Glomerular endothelial cell (primary cell): ENCODE data around the gene SCUBE2. TPM values are rescaled to one million over a fixed set of nuclear protein-coding genes. Genes with fewer than 3 reads are reported as not detected.

Experiments used
- DNase-seq: peaks from one replicate; pipeline ENCODE4 v3.0.0-alpha.2; 2011; ENCODE audit warnings: low read depth, low spot score; ENCODE audit errors: extremely low read depth
- total RNA-seq: library from RNA; depleted of rRNA; stranded (reverse); fragments of >200 nt; gene quantifications from 2 replicates; pipeline ENCODE4 v1.2.3, GENCODE V29; 2015

SCUBE2 gene
- total RNA-seq, 1 donor from 2014 or later, result 0.76 TPM

DNA sequence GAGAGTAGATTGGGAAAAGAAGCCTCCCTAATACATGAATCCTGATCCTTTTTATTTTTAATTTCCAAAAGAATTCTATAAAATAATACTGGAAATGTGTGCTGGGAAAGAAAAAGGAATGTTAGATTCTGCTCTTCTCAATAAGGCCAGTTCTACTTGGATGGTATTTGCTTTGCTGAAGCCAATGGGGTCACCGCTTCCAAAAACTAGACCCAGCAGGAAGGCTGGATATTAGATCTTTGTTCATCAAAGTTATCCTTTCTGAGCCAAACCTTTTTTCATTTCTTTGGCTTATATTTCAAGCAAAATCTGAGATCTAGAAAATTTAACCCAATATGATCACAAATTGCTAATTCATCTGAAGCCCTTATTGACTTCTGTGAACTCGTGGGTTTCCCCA, 41.4 kb downstream of the SCUBE2 start:
- no peak for DNase-seq

DNA sequence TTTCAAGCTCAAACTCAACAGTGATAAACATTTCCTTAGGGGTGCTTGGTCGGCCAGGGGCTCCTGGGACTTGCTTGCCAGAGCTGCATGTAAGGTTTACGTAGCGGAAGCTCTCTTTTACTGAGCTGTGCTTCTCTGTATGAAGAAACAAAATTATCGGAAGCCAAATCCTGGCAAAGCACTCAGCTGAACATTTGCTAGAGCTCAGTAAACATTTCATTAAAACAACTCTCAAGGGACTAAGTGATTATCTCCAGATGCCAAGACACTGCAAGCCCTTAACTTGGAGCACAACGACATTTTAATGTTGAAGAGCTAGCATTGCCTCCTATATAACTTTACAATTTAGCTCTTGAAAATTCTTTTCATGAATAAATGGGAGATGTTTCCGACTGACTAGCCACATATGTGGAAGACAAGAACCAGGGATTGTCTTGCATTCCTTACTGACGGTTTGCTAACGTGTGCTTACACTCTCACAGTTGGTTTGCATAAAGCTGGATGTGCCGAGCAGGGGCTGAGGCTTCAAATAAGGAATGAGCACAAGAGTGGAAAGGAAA, 43.4 kb downstream of the SCUBE2 start:
- no peak for DNase-seq

DNA sequence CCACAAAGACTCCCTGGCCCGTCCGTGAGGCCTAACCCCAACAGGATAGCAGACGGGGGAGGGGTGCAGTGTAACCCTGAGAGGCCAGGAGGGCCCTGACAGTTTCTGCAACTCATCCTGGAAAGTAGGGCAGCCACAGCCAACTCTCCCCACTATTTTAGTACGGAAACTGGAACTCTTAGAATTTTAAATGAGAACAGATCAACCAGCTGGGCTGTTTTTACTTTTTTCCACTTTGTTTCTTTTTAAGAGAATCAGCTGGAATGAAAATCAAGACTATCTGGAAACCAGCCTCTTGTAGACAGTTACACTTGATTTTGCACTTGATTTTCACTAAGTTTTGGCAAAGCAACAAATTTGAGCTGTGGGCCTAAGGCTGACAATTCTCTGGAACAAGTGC, 44.9 kb downstream of the SCUBE2 start:
- no peak for DNase-seq

DNA sequence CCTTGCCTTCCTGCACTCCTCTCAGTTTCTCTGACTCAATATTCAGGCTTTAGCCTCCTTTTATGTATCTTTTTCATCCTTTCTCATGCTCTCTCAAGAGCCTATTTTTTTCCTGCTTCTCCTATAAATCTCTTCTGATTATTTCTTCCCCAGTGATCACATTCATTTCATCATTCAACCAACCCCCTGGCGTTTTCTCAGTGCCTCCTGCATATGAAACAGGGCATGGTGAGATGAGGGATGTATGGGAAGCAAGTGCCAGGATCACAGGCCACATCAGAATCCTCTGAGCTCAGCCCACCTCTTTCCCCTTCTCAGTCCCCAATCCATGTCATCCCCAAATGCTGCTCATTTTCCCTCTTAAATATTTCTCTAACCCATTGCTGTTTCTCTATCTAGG, 48.9 kb downstream of the SCUBE2 start:
- DNase-seq, result no peak

- no peak for DNase-seq
These were observed 49.7 kb downstream of the SCUBE2 start for GRCh38 chr11:9041747-9042146.

DNA sequence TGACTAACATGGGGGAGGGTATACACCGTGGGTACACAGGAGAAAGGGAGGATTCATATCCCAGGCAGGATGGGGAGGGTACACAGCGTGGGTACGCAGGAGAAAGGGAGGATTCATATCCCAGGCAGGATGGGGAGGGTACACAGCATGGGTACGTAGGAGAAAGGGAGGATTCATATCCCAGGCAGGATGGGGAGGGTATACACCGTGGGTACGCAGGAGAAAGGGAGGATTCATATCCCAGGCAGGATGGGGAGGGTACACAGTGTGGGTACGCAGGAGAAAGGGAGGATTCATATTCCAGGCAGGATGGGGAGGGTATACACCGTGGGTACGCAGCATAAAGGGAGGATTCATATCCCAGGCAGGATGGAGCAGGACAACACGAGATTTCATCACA, 51.0 kb downstream of the SCUBE2 start:
- DNase-seq, result no peak

DNA sequence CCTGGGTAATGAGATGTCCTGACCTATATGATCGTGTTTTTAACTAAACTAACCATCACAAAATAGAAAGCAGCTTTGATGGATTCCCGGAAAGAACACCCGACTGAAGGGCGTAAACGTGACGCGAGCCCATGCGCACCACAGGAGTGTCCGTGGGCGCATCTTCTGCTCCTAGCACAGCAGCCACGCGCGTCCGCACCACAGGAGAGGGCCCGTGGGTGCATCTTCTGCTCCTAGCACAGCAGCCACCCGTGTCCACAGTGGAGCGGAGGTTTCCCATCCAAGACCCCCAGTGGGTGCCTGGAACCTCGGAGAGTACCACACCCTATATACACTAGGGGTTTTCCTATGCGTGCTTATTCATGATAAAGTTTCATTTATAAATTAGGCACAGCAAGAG, 51.5 kb downstream of the SCUBE2 start:
- no peak for DNase-seq

GRCh38 chr11:9039198-9039597, 52.2 kb downstream of the SCUBE2 start:
- no peak for DNase-seq

GRCh38 chr11:9038541-9038940, 52.9 kb downstream of the SCUBE2 start:
- DNase-seq, result no peak

DNA sequence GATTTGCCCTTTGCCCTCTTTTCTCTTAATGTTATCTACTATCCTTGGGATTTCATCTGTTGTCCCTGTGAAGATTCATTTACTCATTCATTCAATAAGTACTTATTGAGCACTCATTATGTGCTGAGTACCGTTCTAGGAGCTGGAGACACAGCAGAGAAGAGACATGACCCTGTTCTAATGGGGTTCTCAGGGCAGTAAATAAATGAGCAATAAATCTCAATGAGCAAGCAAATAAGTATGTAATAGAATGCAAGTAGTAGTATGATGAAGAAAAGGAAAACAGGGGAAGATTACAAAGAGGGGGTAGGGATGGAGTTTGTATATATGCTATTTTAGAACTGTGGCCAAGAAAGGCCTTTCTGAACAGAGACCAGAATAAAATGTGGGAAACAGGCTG, 53.4 kb downstream of the SCUBE2 start:
- DNase-seq, result no peak

DNA sequence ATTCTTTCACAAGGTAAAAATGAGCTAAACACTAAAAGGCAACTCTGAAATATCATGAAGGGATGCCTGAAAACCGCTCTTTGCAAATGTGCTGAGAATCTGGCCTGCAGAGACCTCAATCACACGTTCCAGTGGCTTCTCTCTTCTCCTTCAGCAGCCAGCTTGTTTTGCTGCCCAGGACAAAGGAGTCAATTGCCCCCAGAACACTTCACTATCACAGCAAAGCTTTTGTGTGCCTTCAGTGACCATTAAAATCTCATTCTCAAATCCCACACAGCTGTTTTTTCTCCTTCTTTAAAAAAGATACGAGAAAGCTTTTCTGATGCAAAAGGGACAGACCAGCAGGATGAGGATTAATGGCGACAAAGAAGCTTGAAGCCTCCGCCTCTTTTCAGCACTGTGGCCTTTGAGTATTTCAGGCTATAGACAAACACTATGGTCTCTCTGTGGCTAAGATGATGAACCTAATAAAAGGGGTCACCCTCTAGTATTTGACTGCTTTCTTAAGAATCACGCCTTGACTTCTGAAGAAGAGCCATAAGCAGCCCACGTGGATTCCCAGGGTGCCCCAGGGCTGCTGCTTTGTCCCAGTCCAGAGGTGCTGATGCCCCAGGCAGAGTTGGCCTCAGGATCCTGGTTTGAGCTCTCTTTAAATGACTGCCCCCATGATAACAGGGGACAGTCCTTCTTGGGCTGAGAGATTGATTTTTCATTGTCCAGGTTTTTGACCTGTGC, 54.2 kb downstream of the SCUBE2 start:
- no peak for DNase-seq

- no peak for DNase-seq
These were observed 60.8 kb downstream of the SCUBE2 start for GRCh38 chr11:9030601-9031000.

- DNase-seq, result no peak
These were observed 62.0 kb downstream of the SCUBE2 start for GRCh38 chr11:9029422-9029821.

- no peak for DNase-seq
These were observed 62.8 kb downstream of the SCUBE2 start for GRCh38 chr11:9028581-9028980.

GRCh38 chr11:9025101-9025850, 66.1 kb downstream of the SCUBE2 start:
- no peak for DNase-seq

DNA sequence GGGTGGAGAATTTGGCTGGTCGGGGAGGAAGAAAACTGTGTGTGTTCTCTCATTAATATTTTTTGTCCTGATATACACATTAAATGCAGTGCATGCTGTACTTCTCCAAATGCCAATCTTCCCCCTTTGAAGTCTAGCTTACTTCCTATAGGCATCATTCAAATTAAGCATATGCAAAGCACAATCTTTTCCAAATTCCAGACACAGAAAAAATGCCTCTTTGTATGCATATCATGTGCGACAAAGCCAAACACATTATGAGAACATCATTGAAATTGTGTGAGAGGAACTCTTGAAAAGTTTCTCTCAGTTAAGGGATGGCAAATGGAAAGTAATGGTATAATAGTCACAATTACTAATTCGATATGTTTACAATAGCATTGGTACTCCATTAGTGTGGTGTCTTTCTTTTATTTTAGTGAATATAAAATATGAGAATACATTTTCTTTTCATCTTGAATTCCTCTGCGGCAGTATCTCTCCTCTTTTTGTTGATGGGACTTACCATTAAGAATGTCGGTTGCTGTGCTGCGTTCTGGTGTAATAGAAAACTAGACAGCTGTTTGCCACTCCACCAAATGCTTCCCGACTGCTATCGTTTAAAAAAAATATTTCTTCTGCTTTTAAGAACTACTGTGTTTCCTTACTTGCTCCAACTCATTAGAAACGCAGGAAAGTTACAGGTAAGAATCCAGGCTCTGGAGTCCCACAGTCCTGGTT, 68.3 kb downstream of the SCUBE2 start:
- DNase-seq, result no peak

GRCh38 chr11:9020916-9021315, 70.5 kb downstream of the SCUBE2 start:
- no peak for DNase-seq

GRCh38 chr11:9019861-9020260, 71.5 kb downstream of the SCUBE2 start:
- DNase-seq, result no peak

- no peak for DNase-seq
These were observed 73.6 kb downstream of the SCUBE2 start for GRCh38 chr11:9017773-9018172.

- DNase-seq, result no peak
These were observed 74.3 kb downstream of the SCUBE2 start for GRCh38 chr11:9016916-9017642.

GRCh38 chr11:9015677-9016076, 75.7 kb downstream of the SCUBE2 start:
- peak; percentile 75 for DNase-seq
